ENCODE measurements around the gene TRIM63.

The TRIM63 gene

DNA sequence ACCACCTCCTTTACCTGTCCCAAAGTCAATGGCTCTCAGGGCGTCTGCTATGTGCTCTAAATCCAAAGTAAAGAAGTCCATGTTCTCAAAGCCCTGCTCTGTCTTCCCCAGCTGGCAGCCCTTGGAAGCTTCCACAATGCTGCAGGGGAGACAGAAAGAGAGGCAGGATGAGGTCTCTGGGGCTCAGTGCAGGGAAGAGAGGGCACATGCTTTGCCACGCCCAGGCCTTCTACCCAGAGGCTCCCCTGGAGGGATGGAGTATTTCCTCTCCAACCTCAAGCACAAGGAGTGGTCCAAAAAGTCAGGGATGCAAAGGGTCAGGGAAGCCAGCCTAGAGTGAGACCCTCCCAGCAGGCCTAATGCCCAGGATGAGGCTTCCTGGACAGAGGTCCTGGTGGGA is 10.2 kb downstream of the TRIM63 start:
- DNase-seq (ENCODE audit: low read depth in 2 of 2) = no peak

GRCh38 chr1:26055041-26055440 is 12.4 kb downstream of the TRIM63 start:
- no peak for DNase-seq (ENCODE audit: low read depth in 2 of 2)

DNA sequence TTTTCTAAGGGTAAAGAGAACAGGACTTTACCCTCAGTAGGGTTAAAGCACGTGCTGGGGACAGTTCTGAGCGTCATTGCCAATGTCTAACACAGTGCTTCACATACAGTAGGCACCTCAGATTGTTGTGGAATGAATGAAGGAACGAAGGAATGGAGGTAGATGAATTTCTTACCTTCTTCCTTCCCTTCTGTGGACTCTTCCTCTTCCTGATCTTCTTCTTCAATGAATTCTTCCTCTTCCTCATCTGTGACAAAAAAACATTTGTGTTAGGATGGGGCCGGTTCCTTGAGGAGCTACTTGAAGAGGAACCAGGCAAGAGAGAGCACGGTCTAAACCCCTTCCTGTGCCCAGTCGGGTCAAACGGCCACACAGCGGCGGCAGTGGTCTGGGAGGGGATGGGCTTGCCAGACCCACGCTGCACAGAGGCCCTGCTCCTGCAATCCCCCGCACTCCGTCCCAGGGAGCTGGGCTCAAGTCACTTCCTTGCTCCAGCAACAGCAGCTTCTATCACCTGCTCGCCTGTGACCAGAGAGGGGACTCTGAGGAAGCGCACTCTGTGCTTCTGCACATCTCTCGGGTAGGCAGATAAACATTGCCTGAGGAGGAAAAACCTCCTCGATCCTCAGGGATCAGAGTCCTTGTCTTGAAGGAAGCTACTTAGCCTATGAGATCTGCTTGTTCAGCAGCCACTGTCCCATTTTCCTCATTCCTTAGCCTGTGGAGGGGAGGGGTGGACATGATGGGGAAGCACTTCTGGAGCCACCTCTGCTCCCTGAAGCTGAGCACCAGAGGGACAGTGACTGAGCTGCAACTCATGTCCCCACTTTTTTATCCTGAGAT is 13.5 kb downstream of the TRIM63 start:
- no peak for DNase-seq (ENCODE audit: low read depth in 2 of 2)

- no peak for DNase-seq (ENCODE audit: low read depth in 2 of 2)
Measured at GRCh38 chr1:26050248-26050640, 17.2 kb downstream of the TRIM63 start.

GRCh38 chr1:26049531-26050247 is 17.7 kb downstream of the TRIM63 start:
- DNase-seq (ENCODE audit: low read depth in 2 of 2) = no peak

DNA sequence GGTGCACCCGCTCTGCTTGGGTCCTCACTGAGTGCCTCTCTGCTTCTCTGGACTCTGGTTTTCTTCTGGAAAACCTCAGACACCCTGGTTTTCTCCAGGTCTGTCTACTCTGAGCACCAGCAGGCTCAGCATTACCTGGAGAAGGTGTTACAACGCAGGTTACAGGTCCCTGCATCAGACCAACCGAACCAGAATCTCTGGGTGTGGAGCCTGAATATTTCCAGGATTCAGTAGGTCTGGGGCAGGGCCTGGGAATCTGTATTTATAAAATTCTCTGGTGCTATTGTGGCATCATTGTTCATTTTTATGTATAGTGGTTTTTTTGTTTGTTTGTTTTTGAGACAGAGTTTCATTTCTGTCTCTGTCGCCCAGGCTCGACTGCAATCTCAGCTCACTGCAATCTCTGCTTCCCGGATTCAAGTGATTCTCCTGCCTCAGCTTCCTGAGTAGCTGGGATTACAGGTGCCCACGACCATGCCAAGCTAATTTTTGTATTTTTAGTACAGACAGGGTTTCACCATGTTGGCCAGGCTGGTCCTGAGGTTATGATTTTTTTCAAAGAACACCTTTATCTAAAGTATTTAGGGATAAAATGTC is 20.1 kb downstream of the TRIM63 start:
- DNase-seq (ENCODE audit: low read depth in 2 of 2) = no peak

GRCh38 chr1:26046246-26047095 is 21.0 kb downstream of the TRIM63 start:
- no peak for DNase-seq (ENCODE audit: low read depth in 2 of 2)

DNA sequence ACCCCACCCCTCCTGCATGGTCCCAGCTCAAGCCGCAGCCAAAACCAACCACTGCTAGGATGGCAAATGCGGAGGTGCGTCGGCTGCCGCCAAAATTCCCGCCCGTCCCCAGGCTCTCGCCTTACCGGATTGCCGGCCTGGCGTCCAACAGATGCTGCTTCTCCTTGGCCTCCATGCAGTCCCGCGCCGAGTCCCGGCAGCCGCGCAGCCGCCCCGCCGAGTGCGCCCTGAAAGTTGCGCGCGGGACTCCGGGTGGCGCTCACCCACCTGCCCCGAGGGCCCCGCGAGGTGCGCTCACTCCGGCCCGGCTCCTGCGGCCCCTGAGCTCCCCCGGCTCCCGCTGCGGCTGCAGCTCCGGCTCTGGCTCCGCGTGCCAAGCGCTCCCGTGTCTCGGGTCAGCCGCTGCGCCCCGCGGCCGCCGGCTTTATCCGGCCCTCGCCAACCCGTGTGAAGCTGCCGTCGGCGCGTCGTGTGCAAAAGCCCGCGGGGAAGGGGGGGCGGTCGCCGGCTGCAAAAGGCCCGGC is 21.6 kb downstream of the TRIM63 start, which contains the start of gene SLC30A2:
Gene SLC30A2, minus strand, starts transcription at position 397 of the 524 bp plus-strand sequence. Its CDS starts 222 bp downstream, at position 175.
- no peak for DNase-seq (ENCODE audit: low read depth in 2 of 2)

GRCh38 chr1:26044971-26045721 is 22.3 kb downstream of the TRIM63 start:
- DNase-seq (ENCODE audit: low read depth in 2 of 2) = no peak

DNA sequence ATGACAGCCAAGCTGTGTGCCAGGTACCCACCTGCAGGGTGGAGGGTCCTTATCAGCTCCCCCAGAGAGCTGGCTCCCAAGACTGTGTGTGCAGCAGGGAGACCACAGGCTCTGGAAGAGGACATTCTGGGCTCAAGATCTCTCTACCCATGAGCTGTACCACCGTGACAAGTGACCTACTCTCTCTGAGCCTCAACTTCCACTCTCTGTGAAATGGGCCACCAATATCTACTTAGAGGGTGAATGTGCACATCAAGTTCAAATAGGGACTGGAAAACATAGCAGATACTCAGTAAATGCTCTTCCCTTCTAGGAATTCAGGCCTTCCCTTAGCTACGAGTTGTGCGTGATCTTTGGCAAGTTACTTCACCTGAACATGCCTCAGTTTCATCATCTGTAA is 23.0 kb downstream of the TRIM63 start:
- DNase-seq (ENCODE audit: low read depth in 2 of 2) = no peak

- no peak for DNase-seq (ENCODE audit: low read depth in 2 of 2)
Measured at GRCh38 chr1:26043765-26044164, 23.7 kb downstream of the TRIM63 start.

DNA sequence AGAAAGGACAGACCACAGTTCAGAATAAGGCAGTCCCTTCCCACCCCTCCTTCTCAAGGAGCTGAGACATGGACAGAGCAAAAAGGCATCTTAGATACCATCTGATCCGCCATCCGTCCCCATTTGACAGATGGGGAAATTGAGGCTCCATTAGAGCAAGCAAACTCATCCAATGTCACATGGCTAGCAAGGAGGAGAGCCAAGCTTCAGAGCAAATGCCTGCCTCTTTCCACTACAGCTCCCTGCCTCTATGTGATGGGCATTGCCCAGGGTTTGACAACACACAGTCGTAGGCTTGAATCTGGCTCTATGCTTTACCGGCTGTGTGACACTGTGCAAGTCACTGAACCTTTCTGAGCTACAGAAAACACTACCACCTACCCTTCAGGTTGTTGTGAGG is 25.5 kb downstream of the TRIM63 start:
- no peak for DNase-seq (ENCODE audit: low read depth in 2 of 2)

DNA sequence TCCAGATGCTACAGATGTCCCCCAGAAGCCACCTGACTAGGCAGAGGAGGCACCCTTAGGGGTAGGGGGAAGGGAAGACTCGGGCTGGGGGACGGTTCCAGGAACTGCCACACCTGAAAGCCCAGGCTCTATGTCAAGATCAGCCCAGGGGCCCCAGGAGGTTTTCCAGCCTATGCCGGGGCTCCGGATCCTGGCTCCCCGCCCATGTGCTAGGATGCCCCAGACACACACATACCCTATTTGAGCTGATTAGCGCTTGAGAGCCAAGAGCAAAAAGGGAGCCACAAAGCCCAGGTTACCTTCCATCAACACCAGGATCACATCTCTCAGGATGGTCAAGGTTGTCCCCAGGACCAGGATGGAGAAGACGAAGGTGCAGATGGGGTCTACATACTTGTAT is 26.0 kb downstream of the TRIM63 start:
- DNase-seq (ENCODE audit: low read depth in 2 of 2) = no peak

GRCh38 chr1:26038904-26039303 is 28.5 kb downstream of the TRIM63 start:
- DNase-seq (ENCODE audit: low read depth in 2 of 2) = no peak

GRCh38 chr1:26038477-26038876 is 29.0 kb downstream of the TRIM63 start:
- DNase-seq (ENCODE audit: low read depth in 2 of 2) = no peak

DNA sequence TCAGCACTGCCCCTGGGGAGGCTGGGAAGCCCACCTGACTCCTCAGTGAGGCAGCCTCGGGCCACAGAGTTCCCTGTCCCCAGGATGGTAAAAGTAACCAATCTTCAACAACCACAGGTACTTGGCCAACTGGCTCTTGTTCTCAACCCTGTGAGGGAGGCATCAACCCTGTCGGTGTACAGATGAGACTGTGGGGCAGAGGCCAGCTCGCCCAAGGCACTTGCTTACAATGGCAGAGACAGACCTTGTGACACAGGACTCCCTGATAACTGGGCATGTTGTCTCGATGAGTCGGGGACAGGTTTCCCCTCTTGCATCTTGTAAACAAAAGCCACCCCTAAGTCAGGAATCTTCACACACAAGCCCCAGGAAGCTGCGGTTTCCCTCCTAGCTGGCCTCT is 29.5 kb downstream of the TRIM63 start:
- no peak for DNase-seq (ENCODE audit: low read depth in 2 of 2)

GRCh38 chr1:26036756-26037281 is 30.6 kb downstream of the TRIM63 start:
- no peak for DNase-seq (ENCODE audit: low read depth in 2 of 2)

DNA sequence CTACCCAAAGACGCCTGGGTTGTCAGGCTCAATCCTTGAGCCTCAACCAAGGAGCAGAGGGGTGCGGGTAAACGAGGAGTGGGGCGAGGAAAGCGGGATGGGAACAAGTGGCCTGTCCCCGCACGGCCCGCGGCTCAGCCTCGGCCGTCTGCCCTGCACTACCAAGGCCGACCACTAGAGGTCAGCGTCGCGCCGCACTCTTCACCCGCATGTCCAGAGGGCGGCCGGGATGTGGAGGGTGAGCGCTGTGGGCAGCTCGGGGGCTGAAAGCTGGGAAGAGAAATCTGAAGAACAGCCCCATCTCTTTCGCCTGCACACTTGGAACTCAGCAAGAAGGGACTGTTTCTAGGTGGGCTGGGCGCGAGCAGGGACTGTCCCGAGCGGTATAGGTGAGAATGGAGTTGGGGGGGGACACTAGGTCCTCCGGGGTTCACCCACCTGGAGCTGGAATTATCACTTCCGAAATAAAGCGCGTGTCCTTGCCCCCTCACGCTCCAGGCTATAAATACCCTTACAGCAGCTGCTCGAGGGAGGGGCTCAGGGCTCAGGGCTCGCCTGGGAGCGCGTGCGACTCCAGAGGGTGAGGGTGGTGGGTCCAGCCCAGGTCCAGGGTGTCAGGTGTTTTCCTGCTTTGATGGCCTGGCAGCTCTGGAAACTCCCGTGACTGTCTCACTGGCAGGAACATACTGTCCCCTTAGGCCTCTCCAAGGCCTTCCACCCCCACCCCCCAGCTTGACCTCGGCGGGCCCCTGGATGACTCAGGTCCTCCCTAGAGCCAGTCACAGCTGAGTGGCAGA is 31.3 kb downstream of the TRIM63 start:
- peak; percentile 40 to 62 for DNase-seq (ENCODE audit: low read depth in 2 of 2)

GRCh38 chr1:26035203-26035958 is 32.0 kb downstream of the TRIM63 start:
- DNase-seq (ENCODE audit: low read depth in 2 of 2) = peak; percentile 90 to 91

Measured in stimulated activated CD8-positive, alpha-beta memory T cell treated with anti-CD3 and anti-CD28 coated beads, Interleukin-7, amount 100 ng/mL, for 4 hours (primary cell).